Muscle of leg (tissue), 11 donors: ENCODE measurements around the gene PARP12. TPM values are rescaled to one million over a fixed set of nuclear protein-coding genes. Genes with fewer than 3 reads are reported as not detected.

ENCODE experiments used
- DNase-seq: peaks from one replicate; pipeline ENCODE4 v3.0.0; 2013
- H3K27ac ChIP-seq: one replicate; pipeline ENCODE4 v1.5.1; 2013; ENCODE audit warnings: mild to moderate bottlenecking, low read length, control low read depth
- H3K27me3 ChIP-seq: one replicate; pipeline ENCODE4 v1.6.1; 2013; ENCODE audit warnings: low read length; ENCODE audit not compliant: control insufficient read depth, insufficient read depth
- H3K36me3 ChIP-seq: one replicate; pipeline ENCODE4 v1.6.1; 2013; ENCODE audit warnings: low read length; ENCODE audit not compliant: control insufficient read depth, insufficient read depth
- H3K4me1 ChIP-seq: one replicate; pipeline ENCODE4 v1.6.1; 2013; ENCODE audit warnings: low read length; ENCODE audit not compliant: control insufficient read depth, insufficient read depth
- H3K4me3 ChIP-seq: one replicate; pipeline ENCODE4 v1.5.1; 2013; ENCODE audit warnings: low read length, control low read depth
- H3K9me3 ChIP-seq: replicated peaks from 2 replicates; pipeline ENCODE4 v1.6.1; 2013; ENCODE audit warnings: low read depth, low read length; ENCODE audit not compliant: control insufficient read depth
- WGBS: methylation state at CpG from one replicate; pipeline ENCODE4 v1.1.5; 2013; ENCODE audit warnings: missing lambda C conversion rate; ENCODE audit not compliant: insufficient coverage; 5-methylcytosine and 5-hydroxymethylcytosine counted together
- polyA plus RNA-seq, 8 donors: library from polyadenylated mRNA; unstranded; fragments of 120-200 nt; gene quantifications; one replicate each; pipeline versions ENCODE4 v1.2.1 to v1.2.3, GENCODE V29; 2013; ENCODE audit warnings: inconsistent platforms in 1 of 8, low replicate concordance in 1 of 8; ENCODE audit not compliant: insufficient read length in 8 of 8, insufficient read depth in 1 of 8
- total RNA-seq: library from RNA; stranded (reverse); fragments of 120-200 nt; gene quantifications from one replicate; pipeline ENCODE4 v1.2.4, GENCODE V29; 2013

PARP12 gene
- total and polyA plus RNA-seq, 9 donors: 5.9 to 15.4 (median 8.8) TPM

DNA sequence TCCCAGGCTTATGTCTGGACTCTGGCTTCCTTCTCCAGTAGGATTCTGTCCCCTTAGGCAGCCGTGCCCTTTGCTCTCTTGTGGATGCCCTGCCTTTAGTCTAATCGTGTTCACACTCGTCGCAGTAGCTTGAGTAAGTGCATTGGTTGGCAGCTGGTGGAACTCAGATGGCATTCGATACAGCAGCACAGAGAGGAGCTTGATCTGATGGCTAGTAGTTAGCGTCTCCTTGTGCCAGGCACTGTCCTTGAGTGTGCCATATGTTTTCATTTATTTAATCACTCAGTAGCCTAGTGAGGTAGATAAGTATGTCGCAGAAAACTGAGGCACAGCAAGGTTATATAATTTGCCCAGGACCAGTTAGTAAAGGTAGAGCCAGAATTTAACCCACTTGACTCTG, 18.2 kb upstream of the PARP12 start:
- Histone ChIP-seq H3K36me3 (no peaks in the 10 kb centered on the region), H3K27me3 (no peaks in the 10 kb centered on the region), H3K9me3 (no peaks in the 10 kb centered on the region), H3K4me1 (no peaks in the 10 kb centered on the region), H3K4me3 (no peak overlapping the region), H3K27ac (no peak overlapping the region)
- no peak for DNase-seq
- 39% methylated on average over 5 of the region's 7 CpGs for WGBS

DNA sequence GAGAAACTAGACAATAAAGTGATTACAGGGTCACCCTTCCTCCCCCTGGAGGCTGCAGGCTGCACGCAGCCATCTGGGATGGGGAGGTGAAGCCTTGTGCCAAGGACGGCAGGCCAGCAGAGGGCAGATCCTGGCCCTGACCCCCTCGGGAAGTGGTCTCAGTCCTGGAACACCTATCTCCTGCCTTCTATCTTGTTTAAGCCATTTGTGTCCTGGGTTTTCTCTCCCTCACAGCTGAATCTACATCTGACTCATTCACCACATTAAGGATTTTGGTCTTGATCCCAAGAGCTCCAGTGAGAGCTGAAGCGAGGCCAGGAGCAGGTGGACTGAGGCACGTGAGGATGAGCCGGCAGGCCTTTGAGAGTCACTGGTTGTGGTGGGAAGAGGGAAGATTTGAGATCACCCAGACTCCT, 16.4 kb upstream of the PARP12 start:
- no peak overlapping the region for H3K4me3 ChIP-seq
- no peaks in the 10 kb centered on the region for H3K27me3 ChIP-seq
- WGBS: 19% methylated on average over 4 of the region's 6 CpGs
- no peaks in the 10 kb centered on the region for H3K4me1 ChIP-seq
- no peak for DNase-seq
- no peaks in the 10 kb centered on the region for H3K9me3 ChIP-seq
- no peak overlapping the region for H3K27ac ChIP-seq
- H3K36me3 ChIP-seq: no peaks in the 10 kb centered on the region

DNA sequence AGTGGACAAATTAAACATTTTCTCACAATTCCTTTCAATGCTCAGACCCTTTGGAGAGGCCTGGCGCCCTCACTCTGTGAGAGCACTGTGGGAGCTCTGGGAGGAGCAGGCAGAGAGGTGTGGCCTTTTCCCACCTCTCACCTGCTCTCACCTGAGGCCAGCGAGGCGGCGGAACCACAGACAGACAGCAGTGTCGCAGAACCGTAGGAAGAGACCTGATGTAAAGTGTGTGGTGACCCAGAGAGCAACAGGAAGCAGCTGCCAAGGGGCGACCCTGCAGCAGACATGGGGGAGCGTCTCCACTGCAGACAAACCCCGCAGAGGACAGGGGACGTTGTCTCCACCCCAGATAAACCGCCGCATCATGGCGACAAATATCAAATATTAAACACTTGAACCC, 15.6 kb upstream of the PARP12 start:
- Histone ChIP-seq H3K4me1 (no peaks in the 10 kb centered on the region), H3K9me3 (no peaks in the 10 kb centered on the region), H3K27ac (no peak overlapping the region), H3K4me3 (no peak overlapping the region), H3K36me3 (no peaks in the 10 kb centered on the region), H3K27me3 (no peaks in the 10 kb centered on the region)
- no peak for DNase-seq
- WGBS: 78% methylated on average over 6 of the region's 13 CpGs

DNA sequence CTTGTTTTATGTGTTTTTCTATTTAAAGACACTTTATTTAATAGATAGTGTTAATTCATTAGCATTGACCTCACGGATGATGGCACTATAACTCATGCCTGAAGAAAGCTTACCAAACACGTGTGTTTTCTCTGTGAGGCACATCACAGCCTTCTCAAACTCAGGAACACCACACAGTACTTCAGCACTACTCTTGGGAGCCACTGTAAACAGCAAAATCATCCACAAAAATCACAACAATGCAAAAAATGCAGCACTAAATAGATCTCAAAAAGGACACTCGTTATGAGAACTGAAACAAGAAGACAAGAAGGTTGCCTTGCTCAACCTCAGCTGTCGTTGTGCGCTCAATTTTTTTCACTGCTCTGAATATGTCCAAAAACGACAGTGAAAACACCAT, 12.0 kb upstream of the PARP12 start:
- WGBS: 93% methylated on average over 3 of the region's 6 CpGs

DNA sequence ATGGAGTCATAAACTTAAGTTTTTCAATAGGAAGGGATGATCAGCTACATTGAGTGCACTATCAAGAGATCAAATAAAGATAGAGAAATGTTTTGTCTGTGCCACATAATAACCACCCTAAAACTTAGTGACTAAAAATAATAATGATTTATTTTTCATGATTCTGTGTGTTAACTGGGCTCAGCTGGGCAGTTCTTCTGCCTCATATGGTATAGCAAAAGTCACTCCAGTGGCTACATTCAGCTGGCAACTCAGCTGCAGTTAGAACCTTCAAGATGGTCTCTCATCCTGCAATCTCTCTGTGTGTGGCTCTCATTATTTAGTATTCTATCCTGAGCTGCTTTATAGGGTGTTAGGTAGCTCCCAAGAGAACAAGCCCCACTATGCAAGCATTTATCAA, 7.8 kb upstream of the PARP12 start:
- peaks cover 10% of the 10 kb centered on the region for H3K9me3 ChIP-seq
- no peak overlapping the region for H3K4me3 ChIP-seq
- no peaks in the 10 kb centered on the region for H3K4me1 ChIP-seq
- H3K27ac ChIP-seq: no peak overlapping the region
- no peaks in the 10 kb centered on the region for H3K36me3 ChIP-seq
- H3K27me3 ChIP-seq: no peaks in the 10 kb centered on the region
- DNase-seq: no peak

More for the DNA sequence above, 12.0 kb upstream of the PARP12 start:
- no peak overlapping the region for H3K4me3 ChIP-seq
- no peak overlapping the region for H3K27ac ChIP-seq
- no peaks in the 10 kb centered on the region for H3K4me1 ChIP-seq
- H3K36me3 ChIP-seq: no peaks in the 10 kb centered on the region
- H3K27me3 ChIP-seq: no peaks in the 10 kb centered on the region
- no peak for DNase-seq
- H3K9me3 ChIP-seq: no peaks in the 10 kb centered on the region

DNA sequence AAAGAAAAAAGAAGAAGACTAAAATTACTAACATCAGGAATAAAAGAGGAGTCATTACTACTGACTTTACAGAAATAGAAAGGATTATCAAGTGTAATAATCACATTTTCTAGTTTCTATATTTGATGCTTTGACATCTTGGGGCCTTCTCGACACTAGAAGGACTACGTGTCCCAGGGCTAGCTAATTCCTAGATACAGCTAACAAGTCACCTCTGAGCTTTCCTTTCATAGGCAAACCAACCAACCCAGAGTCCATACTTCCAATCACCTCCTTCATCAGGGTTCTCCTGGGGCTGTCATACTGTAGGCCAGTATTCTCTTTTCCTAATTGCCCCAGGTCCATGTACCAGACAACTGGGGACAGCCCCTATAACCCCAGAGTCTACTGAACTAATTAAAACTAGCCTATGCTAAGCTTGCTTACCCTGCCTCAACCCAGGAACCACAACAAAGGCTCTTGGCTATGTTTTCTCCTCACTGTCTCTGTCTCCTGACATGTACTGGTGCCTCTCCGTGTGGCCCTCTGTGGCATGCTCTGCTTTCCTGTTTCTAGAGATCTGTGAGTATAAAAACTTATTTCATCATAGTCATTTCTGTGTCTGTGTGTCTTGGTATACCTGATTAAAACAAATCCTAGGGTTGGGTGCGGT, 6.7 kb upstream of the PARP12 start:
- DNase-seq: no peak
- Histone ChIP-seq H3K4me1 (no peaks in the 10 kb centered on the region), H3K4me3 (no peak overlapping the region), H3K36me3 (no peaks in the 10 kb centered on the region), H3K27me3 (no peaks in the 10 kb centered on the region), H3K27ac (no peak overlapping the region), H3K9me3 (peaks cover 10% of the 10 kb centered on the region)
- WGBS: 82% methylated on average over 3 of the region's 4 CpGs

DNA sequence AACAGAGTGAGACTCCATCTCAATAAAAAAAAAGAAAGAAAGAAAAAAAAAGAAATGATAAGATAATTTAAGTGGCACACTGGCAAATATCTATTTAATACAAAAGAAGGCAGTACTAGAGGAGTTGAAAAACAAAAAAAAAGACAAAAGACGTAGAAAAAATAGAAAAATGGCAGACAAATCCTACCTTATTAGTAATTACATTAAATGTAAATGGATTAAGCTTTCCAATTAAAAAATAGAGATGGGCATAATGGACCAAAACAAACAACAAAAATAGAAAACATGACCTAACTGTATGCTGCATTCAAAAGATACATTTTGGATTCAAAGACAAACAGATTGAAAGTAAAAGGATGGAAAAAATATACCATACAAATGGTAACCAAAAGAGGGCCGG, 5.3 kb upstream of the PARP12 start:
- Histone ChIP-seq H3K4me3 (no peak overlapping the region), H3K4me1 (peaks cover 2% of the 10 kb centered on the region), H3K27me3 (no peaks in the 10 kb centered on the region), H3K27ac (no peak overlapping the region), H3K36me3 (no peaks in the 10 kb centered on the region), H3K9me3 (peaks cover 10% of the 10 kb centered on the region)
- no peak for DNase-seq
- WGBS: no CpG with 5 or more reads among the region's 2 CpGs

DNA sequence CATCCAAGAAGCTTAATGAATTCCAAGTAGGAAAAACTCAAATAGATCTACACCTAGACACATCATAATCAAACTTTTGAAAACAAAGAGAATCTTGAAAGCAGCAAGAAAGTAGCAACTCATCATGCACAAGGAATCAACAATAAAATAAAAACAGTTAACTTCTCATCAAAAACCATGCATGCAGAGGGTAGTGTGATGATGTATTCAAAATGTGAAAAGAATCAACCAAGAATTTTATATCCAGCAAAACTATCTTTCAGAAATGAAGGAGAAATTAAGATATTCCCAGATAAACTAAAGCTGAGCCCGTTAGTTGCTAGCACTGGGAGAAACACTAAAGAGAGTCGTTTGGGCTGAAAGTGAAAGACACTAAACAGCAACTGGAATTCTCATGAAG, 4.3 kb upstream of the PARP12 start:
- H3K4me1 ChIP-seq: peaks cover 5% of the 10 kb centered on the region
- no peak for DNase-seq
- no peaks in the 10 kb centered on the region for H3K36me3 ChIP-seq
- no peaks in the 10 kb centered on the region for H3K27me3 ChIP-seq
- no peak overlapping the region for H3K27ac ChIP-seq
- WGBS: no CpG with 5 or more reads among the region's 2 CpGs
- H3K9me3 ChIP-seq: peaks cover 10% of the 10 kb centered on the region
- H3K4me3 ChIP-seq: no peak overlapping the region

DNA sequence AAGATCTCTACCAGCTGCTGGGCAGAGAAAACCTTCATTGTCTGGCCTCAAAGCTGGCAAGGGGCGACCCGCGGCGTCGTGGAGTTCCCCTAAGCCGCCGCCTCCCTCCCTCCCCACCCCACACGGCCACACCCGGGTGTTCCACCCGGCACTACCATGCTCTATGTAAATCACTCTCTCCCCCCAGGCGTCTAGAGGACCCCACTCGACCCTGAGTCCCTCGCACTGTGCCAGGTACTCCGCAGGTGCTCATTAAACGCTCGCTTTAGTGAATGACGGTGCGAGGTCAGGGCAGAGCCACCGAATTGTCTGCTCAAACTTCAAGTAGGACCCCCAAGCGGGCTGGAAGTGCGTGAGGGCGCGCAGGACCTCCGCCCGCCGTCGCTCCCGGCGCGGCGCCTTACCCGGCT, 628 bp downstream of the PARP12 start:
- WGBS: 12% methylated on average over 32 of the region's 32 CpGs
- Histone ChIP-seq H3K9me3 (peaks cover 6% of the 10 kb centered on the region), H3K27ac (peak overlapping the region; percentile 93), H3K36me3 (peaks cover 6% of the 10 kb centered on the region), H3K4me3 (peak overlapping the region; percentile 88), H3K4me1 (peaks cover 36% of the 10 kb centered on the region), H3K27me3 (no peaks in the 10 kb centered on the region)
- DNase-seq: peak; percentile 34

DNA sequence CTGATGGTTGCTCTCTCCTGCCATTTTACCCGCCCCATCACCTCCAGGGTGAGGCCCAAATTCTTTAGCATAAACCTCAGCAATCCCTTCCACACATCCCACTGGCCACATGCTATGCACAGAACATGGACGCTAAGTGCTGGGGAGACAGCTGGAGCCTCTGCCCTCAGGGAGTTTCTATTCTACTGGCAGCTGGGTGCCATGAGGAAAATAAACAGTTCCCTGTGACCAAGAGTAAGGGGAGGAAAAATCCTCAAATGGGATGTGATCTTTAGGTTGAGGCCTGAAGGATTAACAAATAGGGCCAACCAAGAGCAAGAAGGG, 1.2 kb downstream of the PARP12 start:
- H3K27me3 ChIP-seq: no peaks in the 10 kb centered on the region
- H3K27ac ChIP-seq: peak overlapping the region; percentile 93
- peaks cover 11% of the 10 kb centered on the region for H3K36me3 ChIP-seq
- peaks cover 6% of the 10 kb centered on the region for H3K9me3 ChIP-seq
- H3K4me3 ChIP-seq: peak overlapping the region; percentile 88
- WGBS: 93% methylated on average over 2 of the region's 2 CpGs
- no peak for DNase-seq
- peaks cover 36% of the 10 kb centered on the region for H3K4me1 ChIP-seq
